ENCODE results near the gene EIF4E. TPM values are rescaled to one million over a fixed set of nuclear protein-coding genes. Genes with fewer than 3 reads are reported as not detected.
"Not testable (repeated sequence)": the region's sequence is repeated elsewhere in the genome, so short reads cannot be mapped to it uniquely, and the experiment has no call there.

Gene EIF4E
- total and polyA plus RNA-seq, 9 donors, result 52.1 to 73.9 (median 61.9) TPM

DNA sequence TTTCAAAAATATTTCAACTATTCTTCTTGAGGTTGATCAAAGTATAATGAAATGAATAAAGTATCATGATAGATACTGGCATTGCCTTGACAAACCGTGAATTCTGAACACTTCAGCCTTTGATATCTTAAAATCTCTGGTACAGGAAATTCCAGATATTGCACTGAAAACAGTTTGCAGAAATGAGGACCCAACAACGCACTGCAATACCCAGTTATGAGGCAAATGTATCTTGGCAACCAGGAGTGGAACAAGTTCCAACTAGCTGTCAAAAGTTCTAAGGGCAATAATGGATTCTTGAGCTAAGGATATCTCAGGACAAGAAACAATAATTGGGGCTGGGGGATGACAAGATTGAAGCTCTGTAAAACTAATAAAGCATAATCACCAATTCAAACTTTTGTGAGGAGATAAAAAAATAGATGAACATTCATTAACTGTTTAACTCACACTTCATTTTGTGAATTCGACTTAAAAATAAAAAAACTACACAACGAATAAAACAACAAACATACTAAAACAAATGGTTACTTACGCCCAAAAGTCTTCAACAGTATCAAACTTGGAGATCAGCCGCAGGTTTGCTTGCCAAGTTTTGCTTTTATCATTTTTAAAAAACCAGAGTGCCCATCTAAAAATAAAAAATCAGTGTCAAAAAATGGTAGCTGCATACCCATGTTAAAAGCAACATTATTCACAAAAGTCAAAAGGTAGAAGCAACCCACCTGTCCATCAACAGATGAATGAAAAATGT, 38.1 kb downstream of the EIF4E start:
- 91% methylated on average over 4 of the region's 6 CpGs for WGBS (ENCODE audit: insufficient coverage)
- Histone ChIP-seq H3K9me3 (replicated peaks; ENCODE audit: control insufficient read depth, low read depth, low read length) (no peaks in the 10 kb centered on the region), H3K36me3 (ENCODE audit: control insufficient read depth, insufficient read depth, low read length) (peaks cover 12% of the 10 kb centered on the region), H3K4me3 (ENCODE audit: low read length) (no peak overlapping the region), H3K27ac (ENCODE audit: low read length) (no peak overlapping the region), H3K4me1 (ENCODE audit: control insufficient read depth, insufficient read depth, low read length) (no peaks in the 10 kb centered on the region), H3K27me3 (ENCODE audit: control insufficient read depth, insufficient read depth, low read length) (no peaks in the 10 kb centered on the region)
- DNase-seq, result no peak

DNA sequence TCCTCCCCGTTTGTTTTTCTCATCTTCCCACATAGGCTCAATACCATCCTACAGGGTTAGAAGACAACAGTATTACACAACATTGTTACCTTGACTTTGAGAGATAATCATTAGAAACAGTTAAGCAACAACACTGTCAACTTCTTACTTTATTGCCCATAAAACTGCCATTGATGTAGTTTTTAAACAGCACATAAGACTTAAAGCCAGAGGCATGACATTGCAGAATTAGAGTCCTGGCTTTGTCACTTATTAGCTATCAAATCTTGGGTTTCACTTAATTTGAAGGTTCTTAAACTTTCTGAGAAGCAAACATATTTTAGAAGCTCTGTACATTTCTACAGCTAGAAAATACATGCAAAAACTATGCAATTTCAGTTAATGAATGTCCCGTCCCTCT, 41.8 kb downstream of the EIF4E start:
- H3K36me3 ChIP-seq (ENCODE audit: control insufficient read depth, insufficient read depth, low read length), result peaks cover 20% of the 10 kb centered on the region
- WGBS (ENCODE audit: insufficient coverage), result no CpG with 5 or more reads among the region's 2 CpGs

GRCh38 chr4:98886382-98886781, 42.6 kb downstream of the EIF4E start:
- not testable (repeated sequence) for H3K27me3 ChIP-seq (ENCODE audit: control insufficient read depth, insufficient read depth, low read length); H3K4me3 ChIP-seq (ENCODE audit: low read length); H3K4me1 ChIP-seq (ENCODE audit: control insufficient read depth, insufficient read depth, low read length); H3K27ac ChIP-seq (ENCODE audit: low read length); DNase-seq; H3K9me3 ChIP-seq (replicated peaks; ENCODE audit: control insufficient read depth, low read depth, low read length)
- WGBS (ENCODE audit: insufficient coverage), result no CpG with 5 or more reads among the region's 2 CpGs
- peaks cover 20% of the 10 kb centered on the region for H3K36me3 ChIP-seq (ENCODE audit: control insufficient read depth, insufficient read depth, low read length)

More for the DNA sequence above, 41.8 kb downstream of the EIF4E start:
- Histone ChIP-seq H3K27me3 (ENCODE audit: control insufficient read depth, insufficient read depth, low read length) (no peaks in the 10 kb centered on the region), H3K9me3 (replicated peaks; ENCODE audit: control insufficient read depth, low read depth, low read length) (no peaks in the 10 kb centered on the region), H3K27ac (ENCODE audit: low read length) (no peak overlapping the region), H3K4me3 (ENCODE audit: low read length) (no peak overlapping the region), H3K4me1 (ENCODE audit: control insufficient read depth, insufficient read depth, low read length) (no peaks in the 10 kb centered on the region)
- no peak for DNase-seq

DNA sequence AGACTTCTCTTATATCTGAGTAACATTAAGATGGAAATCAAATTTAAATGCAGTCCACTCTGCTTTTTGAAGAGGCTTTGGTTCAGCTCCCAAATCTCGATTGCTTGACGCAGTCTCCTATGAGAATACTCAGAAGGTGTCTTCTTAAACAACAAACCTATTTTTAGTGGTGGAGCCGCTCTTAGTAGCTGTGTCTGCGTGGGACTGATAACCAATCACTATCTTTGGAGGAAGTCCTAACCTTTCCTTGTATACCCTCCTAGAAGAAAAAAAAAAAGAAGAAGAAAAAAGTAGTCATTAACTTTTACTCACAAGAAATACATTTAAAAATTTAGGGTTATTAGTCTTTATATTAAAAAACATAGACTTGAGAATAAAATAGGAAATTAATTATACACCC, 48.0 kb downstream of the EIF4E start:
- not testable (repeated sequence) for H3K4me1 ChIP-seq (ENCODE audit: control insufficient read depth, insufficient read depth, low read length); H3K27ac ChIP-seq (ENCODE audit: low read length); H3K27me3 ChIP-seq (ENCODE audit: control insufficient read depth, insufficient read depth, low read length); H3K9me3 ChIP-seq (replicated peaks; ENCODE audit: control insufficient read depth, low read depth, low read length); DNase-seq; H3K4me3 ChIP-seq (ENCODE audit: low read length)
- peaks cover 12% of the 10 kb centered on the region for H3K36me3 ChIP-seq (ENCODE audit: control insufficient read depth, insufficient read depth, low read length)
- no CpG with 5 or more reads among the region's 4 CpGs for WGBS (ENCODE audit: insufficient coverage)

DNA sequence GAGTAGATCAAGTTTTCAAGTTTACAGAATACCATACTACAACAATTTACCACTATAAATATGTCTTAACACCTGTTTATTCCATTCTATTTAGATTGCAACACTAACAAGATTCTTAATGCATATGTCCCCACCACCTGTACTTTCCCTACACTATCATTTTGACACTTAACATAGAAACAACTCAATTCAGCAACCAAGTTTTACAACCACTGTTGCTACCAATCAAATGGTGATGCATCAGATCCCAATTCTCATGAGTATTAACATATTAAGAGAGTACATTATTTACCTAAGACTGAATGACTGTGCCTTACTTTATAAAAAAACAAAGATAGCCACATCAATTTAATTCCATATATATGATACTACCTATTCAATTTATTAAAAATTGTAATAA, 49.4 kb downstream of the EIF4E start:
- H3K36me3 ChIP-seq (ENCODE audit: control insufficient read depth, insufficient read depth, low read length), result peaks cover 3% of the 10 kb centered on the region
- no peaks in the 10 kb centered on the region for H3K4me1 ChIP-seq (ENCODE audit: control insufficient read depth, insufficient read depth, low read length)
- no peaks in the 10 kb centered on the region for H3K27me3 ChIP-seq (ENCODE audit: control insufficient read depth, insufficient read depth, low read length)
- no peak overlapping the region for H3K27ac ChIP-seq (ENCODE audit: low read length)
- no peaks in the 10 kb centered on the region for H3K9me3 ChIP-seq (replicated peaks; ENCODE audit: control insufficient read depth, low read depth, low read length)
- H3K4me3 ChIP-seq (ENCODE audit: low read length), result no peak overlapping the region
- no peak for DNase-seq

- no peak for DNase-seq
- Histone ChIP-seq H3K36me3 (ENCODE audit: control insufficient read depth, insufficient read depth, low read length) (no peaks in the 10 kb centered on the region), H3K27ac (ENCODE audit: low read length) (no peak overlapping the region), H3K4me3 (ENCODE audit: low read length) (no peak overlapping the region), H3K27me3 (ENCODE audit: control insufficient read depth, insufficient read depth, low read length) (no peaks in the 10 kb centered on the region), H3K9me3 (replicated peaks; ENCODE audit: control insufficient read depth, low read depth, low read length) (no peaks in the 10 kb centered on the region), H3K4me1 (ENCODE audit: control insufficient read depth, insufficient read depth, low read length) (no peaks in the 10 kb centered on the region)
- WGBS (ENCODE audit: insufficient coverage), result no CpG with 5 or more reads among the region's 2 CpGs
Observed at GRCh38 chr4:98873059-98873458, 55.9 kb downstream of the EIF4E start.

DNA sequence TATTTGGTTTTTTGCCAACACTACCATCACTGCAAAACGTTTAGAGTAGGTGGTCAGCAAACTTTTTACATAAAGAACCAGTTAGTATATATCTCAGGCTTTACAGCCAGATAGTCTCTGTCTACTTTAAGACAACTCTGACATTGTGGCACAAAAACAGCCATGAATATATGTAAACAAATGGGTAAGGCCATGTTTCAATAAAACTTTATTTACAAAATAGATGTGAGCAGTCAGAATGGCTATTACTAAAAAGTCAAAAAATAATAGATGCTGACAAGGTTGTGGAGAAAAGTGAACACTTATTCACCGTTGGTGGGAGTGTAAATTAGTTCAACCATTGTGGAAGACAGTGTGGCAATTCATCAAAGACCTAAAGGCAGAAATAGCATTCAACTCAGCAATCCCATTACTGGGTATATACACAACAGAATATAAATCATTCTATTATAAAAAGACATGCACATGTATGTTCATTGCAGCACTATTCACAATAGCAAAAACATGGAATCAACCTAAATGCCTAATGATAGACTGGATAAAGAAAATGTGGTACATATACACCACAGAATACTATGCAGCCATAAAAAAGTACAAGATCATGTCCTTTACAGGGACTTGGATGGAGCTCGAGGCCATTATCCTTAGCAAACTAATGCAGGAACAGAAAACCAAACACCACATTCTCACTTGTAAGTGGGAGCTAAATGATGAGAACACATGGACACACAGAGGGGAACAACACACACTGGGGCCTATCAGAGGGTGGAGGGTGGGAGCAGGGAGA, 56.6 kb downstream of the EIF4E start:
- DNase-seq; H3K27ac ChIP-seq (ENCODE audit: low read length); H3K27me3 ChIP-seq (ENCODE audit: control insufficient read depth, insufficient read depth, low read length); H3K9me3 ChIP-seq (replicated peaks; ENCODE audit: control insufficient read depth, low read depth, low read length); H3K4me1 ChIP-seq (ENCODE audit: control insufficient read depth, insufficient read depth, low read length); H3K4me3 ChIP-seq (ENCODE audit: low read length); H3K36me3 ChIP-seq (ENCODE audit: control insufficient read depth, insufficient read depth, low read length): not testable (repeated sequence)
- WGBS (ENCODE audit: insufficient coverage), result no CpG with 5 or more reads among the region's 3 CpGs

DNA sequence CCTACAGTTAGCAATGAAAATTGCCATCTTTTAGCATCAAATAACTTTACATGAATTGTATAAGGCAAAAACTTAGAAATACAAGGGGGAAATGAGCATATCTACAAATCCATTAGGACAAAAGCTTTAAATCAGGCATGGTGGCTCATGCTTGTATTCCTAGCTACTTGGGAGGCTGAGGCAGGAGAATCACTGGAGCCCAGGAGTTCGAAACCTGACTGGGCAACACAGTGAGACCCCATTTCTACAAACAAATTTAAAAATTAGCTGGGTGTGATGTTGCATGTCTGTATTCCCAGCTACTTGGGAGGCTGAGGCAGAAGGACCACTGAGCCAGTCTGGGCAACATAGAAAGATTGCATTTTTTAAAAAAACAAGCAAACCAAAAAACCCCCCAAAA, 61.3 kb downstream of the EIF4E start:
- WGBS (ENCODE audit: insufficient coverage), result no CpG with 5 or more reads among the region's 1 CpG
- DNase-seq, result no peak
- H3K27me3 ChIP-seq (ENCODE audit: control insufficient read depth, insufficient read depth, low read length), result no peaks in the 10 kb centered on the region
- H3K27ac ChIP-seq (ENCODE audit: low read length), result no peak overlapping the region
- no peak overlapping the region for H3K4me3 ChIP-seq (ENCODE audit: low read length)
- no peaks in the 10 kb centered on the region for H3K36me3 ChIP-seq (ENCODE audit: control insufficient read depth, insufficient read depth, low read length)
- no peaks in the 10 kb centered on the region for H3K4me1 ChIP-seq (ENCODE audit: control insufficient read depth, insufficient read depth, low read length)
- H3K9me3 ChIP-seq (replicated peaks; ENCODE audit: control insufficient read depth, low read depth, low read length), result no peaks in the 10 kb centered on the region

- Histone ChIP-seq H3K36me3 (ENCODE audit: control insufficient read depth, insufficient read depth, low read length) (no peaks in the 10 kb centered on the region), H3K4me1 (ENCODE audit: control insufficient read depth, insufficient read depth, low read length) (no peaks in the 10 kb centered on the region), H3K4me3 (ENCODE audit: low read length) (no peak overlapping the region), H3K27me3 (ENCODE audit: control insufficient read depth, insufficient read depth, low read length) (no peaks in the 10 kb centered on the region), H3K27ac (ENCODE audit: low read length) (no peak overlapping the region), H3K9me3 (replicated peaks; ENCODE audit: control insufficient read depth, low read depth, low read length) (no peaks in the 10 kb centered on the region)
- no peak for DNase-seq
- 88% methylated on average over 1 of the region's 6 CpGs for WGBS (ENCODE audit: insufficient coverage)
Observed at GRCh38 chr4:98865059-98865458, 63.9 kb downstream of the EIF4E start.

DNA sequence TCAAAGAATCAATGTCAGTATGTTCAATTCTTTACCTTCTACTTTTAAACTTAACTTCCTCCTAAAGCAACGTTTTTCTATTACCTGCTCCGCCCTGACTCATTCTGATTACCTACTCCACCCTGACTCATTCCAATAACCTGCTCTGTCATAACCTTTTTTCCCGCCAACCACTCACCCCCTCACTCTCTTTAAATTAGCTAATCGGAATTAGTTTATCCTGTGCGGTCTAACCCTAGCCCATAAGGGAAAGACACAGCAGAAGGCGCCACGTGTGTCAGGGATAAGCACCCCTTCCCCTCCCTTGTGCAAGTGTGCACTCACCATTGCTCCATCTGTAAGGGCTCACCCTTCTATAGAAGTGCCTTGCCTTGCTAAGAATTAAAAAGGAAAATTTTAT, 64.4 kb downstream of the EIF4E start:
- Histone ChIP-seq H3K4me3 (ENCODE audit: low read length) (no peak overlapping the region), H3K4me1 (ENCODE audit: control insufficient read depth, insufficient read depth, low read length) (no peaks in the 10 kb centered on the region), H3K9me3 (replicated peaks; ENCODE audit: control insufficient read depth, low read depth, low read length) (no peaks in the 10 kb centered on the region), H3K27me3 (ENCODE audit: control insufficient read depth, insufficient read depth, low read length) (no peaks in the 10 kb centered on the region), H3K36me3 (ENCODE audit: control insufficient read depth, insufficient read depth, low read length) (no peaks in the 10 kb centered on the region), H3K27ac (ENCODE audit: low read length) (no peak overlapping the region)
- no peak for DNase-seq
- 75% methylated on average over 5 of the region's 7 CpGs for WGBS (ENCODE audit: insufficient coverage)
